OCI-LY7 (cell line): ENCODE data around the gene ADAM12. TPM values are rescaled to one million over a fixed set of nuclear protein-coding genes. Genes with fewer than 3 reads are reported as not detected.

ENCODE experiments used
- BruUV-seq: library from RNA; stranded (reverse); fragments of 400-500 nt; replicated peaks from 2 replicates; lab custom pipeline; 2021; lab: Mats Ljungman, UMichigan
- CTCF ChIA-PET: fragments of 300-600 bp; sonication (Branson Sonifier 250); formaldehyde crosslinking; loops from one replicate; lab custom pipeline; 2022; ENCODE audit warnings: antibody characterized with exemption; ENCODE audit not compliant: unreplicated experiment; lab: Charles Lee
- POLR2A ChIA-PET: fragments of 300-600 bp; sonication (Branson Sonifier 250); formaldehyde crosslinking; loops from one replicate; lab custom pipeline; 2022; ENCODE audit warnings: antibody characterized with exemption; lab: Charles Lee
- DNase-seq: peaks from one replicate; pipeline ENCODE4 v3.0.0-alpha.2; 2015; ENCODE audit warnings: low spot score
- H2AFZ ChIP-seq: fragments of 200-600 bp; sonication (generic), shearing (Covaris generic); 2 replicates; pipeline ENCODE4 v1.6.1; 2014; ENCODE audit warnings: mild to moderate bottlenecking, antibody characterized with exemption, low read length, moderate library complexity
- H3K27ac ChIP-seq: fragments of 200-600 bp; sonication (generic); 2 replicates; pipeline ENCODE4 v1.5.1; 2014; ENCODE audit warnings: mixed run types, low read depth, mild to moderate bottlenecking, moderate library complexity, low read length, inconsistent platforms; ENCODE audit not compliant: poor library complexity, severe bottlenecking
- H3K36me3 ChIP-seq: fragments of 200-600 bp; sonication (generic); 2 replicates; pipeline ENCODE4 v1.6.1; 2014; ENCODE audit warnings: mild to moderate bottlenecking, antibody characterized with exemption, low read length, moderate library complexity, mixed read lengths; ENCODE audit not compliant: insufficient read depth
- H3K4me1 ChIP-seq: fragments of 200-600 bp; sonication (generic); 2 replicates; pipeline ENCODE4 v1.5.1; 2014; ENCODE audit warnings: mild to moderate bottlenecking, low read length; ENCODE audit not compliant: insufficient read depth, poor library complexity, severe bottlenecking
- H3K4me2 ChIP-seq: fragments of 200-600 bp; sonication (generic); 2 replicates; pipeline ENCODE4 v1.6.1; 2014; ENCODE audit warnings: mild to moderate bottlenecking, low read length
- H3K4me3 ChIP-seq: fragments of 200-600 bp; sonication (generic); 2 replicates; pipeline ENCODE4 v1.5.1; 2014; ENCODE audit warnings: mild to moderate bottlenecking, low read depth, low read length; ENCODE audit not compliant: poor library complexity, severe bottlenecking
- H3K79me2 ChIP-seq: fragments of 200-600 bp; sonication (generic); 2 replicates; pipeline ENCODE4 v1.6.1; 2016; ENCODE audit warnings: low read depth, mild to moderate bottlenecking, low read length, moderate library complexity, mixed read lengths; ENCODE audit not compliant: insufficient read depth
- H3K9me2 ChIP-seq: fragments of 200-600 bp; sonication (generic); 2 replicates; pipeline ENCODE4 v1.6.1; 2016; ENCODE audit warnings: mild to moderate bottlenecking, low read length, mixed read lengths; ENCODE audit not compliant: insufficient read depth
- H3K9me3 ChIP-seq: fragments of 200-600 bp; sonication (generic); 2 replicates; pipeline ENCODE4 v1.6.1; 2014; ENCODE audit warnings: mild to moderate bottlenecking, mixed run types, low read length, mixed read lengths
- H4K20me1 ChIP-seq: fragments of 200-600 bp; sonication (generic); 2 replicates; pipeline ENCODE4 v1.6.1; 2014; ENCODE audit warnings: mild to moderate bottlenecking, antibody characterized with exemption, low read length, moderate library complexity, mixed read lengths; ENCODE audit not compliant: insufficient read depth
- CTCF ChIP-seq: fragments of 200-600 bp; sonication (generic); conservative IDR thresholded peaks from 2 replicates; pipeline ENCODE4 v1.5.1; 2014; ENCODE audit warnings: mild to moderate bottlenecking, antibody characterized with exemption, low read length, moderate library complexity, mixed read lengths
- EZH2phosphoT487 ChIP-seq: fragments of 200-600 bp; sonication (generic); IDR thresholded peaks from 2 replicates; pipeline ENCODE4 v1.6.1; 2018; ENCODE audit warnings: low read depth, borderline replicate concordance, mild to moderate bottlenecking, mixed run types, antibody characterized with exemption, low read length, moderate library complexity, mixed read lengths
- intact Hi-C: fragments of 100-400 bp; cut with micrococcal nuclease; formaldehyde crosslinking; loops from one replicate; pipeline ENCODE4 v1.10.0; 2022; ENCODE audit not compliant: unreplicated experiment
- total RNA-seq, 2 experiments: library from RNA; depleted of rRNA in 1 of 2; stranded (reverse); fragments of >200 nt in 1 of 2; shearing (Covaris generic) in 1 of 2; gene quantifications; 2 replicates each; pipeline ENCODE4 v1.2.3, GENCODE V29; 2014 to 2022

Gene ADAM12
- total RNA-seq, 2 experiments from 2014 or later, result 0.06 TPM; not detected in 1

DNA sequence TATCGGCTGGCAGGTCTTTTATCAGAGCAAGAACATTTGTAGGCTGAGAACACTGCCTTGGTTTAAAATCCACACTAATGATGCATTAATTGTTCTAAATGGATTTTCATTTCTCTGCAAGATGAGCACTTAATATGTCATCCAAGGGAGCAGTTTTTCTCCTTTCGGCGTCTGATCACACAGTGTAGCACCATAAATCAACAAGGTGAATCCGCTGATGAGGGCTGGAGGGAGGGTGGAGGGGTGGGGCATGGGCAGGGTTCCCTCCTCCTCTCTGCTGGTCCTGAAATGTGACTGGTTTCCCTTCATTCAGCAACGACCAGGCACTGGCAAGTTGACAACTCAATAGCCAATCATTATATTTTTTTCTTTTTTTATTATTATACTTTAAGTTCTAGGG, 45.6 kb downstream of the ADAM12 start:
- no TSS peak for BruUV-seq
- no peaks in the 10 kb centered on the region for H3K9me3 ChIP-seq

DNA sequence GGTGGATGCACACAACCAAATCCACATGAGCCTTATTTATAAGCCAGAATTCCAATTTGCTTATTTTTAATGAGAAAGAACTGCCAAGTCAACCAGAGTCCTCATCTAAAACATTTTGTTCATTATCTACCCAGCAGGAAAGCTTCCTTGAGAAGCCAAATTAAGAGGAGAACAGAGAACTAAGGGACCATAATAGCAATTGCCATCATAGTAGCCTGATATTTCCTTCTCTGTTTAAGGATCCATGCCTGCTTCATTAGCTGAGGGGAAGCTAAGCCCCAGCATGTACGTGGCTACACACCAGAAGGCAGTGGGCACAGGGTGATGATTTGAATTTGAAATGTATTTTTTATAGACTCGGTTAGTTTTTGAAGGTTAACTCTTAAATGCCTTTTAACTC, 46.8 kb downstream of the ADAM12 start:
- intact Hi-C loops, result no loop called here
- H3K4me3 ChIP-seq, result no peak overlapping the region
- no peaks in the 10 kb centered on the region for H3K79me2 ChIP-seq
- no peaks in the 10 kb centered on the region for H4K20me1 ChIP-seq
- no peaks in the 10 kb centered on the region for H3K9me3 ChIP-seq
- H3K9me2 ChIP-seq, result no peaks in the 10 kb centered on the region
- no peak overlapping the region for H2AFZ ChIP-seq
- TF ChIP-seq EZH2phosphoT487, result no peak
- no peak for TF ChIP-seq CTCF
- no peak for DNase-seq
- no TSS peak for BruUV-seq
- H3K36me3 ChIP-seq, result no peaks in the 10 kb centered on the region
- H3K4me2 ChIP-seq, result no peak overlapping the region
- H3K4me1 ChIP-seq, result no peaks in the 10 kb centered on the region
- CTCF ChIA-PET, result no interaction called here
- POLR2A ChIA-PET, result no interaction called here
- H3K27ac ChIP-seq, result no peak overlapping the region

More for the DNA sequence above, 45.6 kb downstream of the ADAM12 start:
- CTCF ChIA-PET, result no interaction called here
- Histone ChIP-seq H2AFZ (no peak overlapping the region), H3K4me2 (no peak overlapping the region), H3K27ac (no peak overlapping the region), H3K36me3 (no peaks in the 10 kb centered on the region), H3K4me3 (no peak overlapping the region), H3K9me2 (no peaks in the 10 kb centered on the region), H3K79me2 (no peaks in the 10 kb centered on the region), H4K20me1 (no peaks in the 10 kb centered on the region), H3K4me1 (no peaks in the 10 kb centered on the region)
- intact Hi-C loops, result no loop called here
- TF ChIP-seq CTCF (no peak), EZH2phosphoT487 (no peak)
- POLR2A ChIA-PET, result no interaction called here
- no peak for DNase-seq

- Histone ChIP-seq H3K27ac (no peak overlapping the region), H3K4me2 (no peak overlapping the region), H3K4me3 (no peak overlapping the region), H3K9me3 (no peaks in the 10 kb centered on the region), H3K79me2 (no peaks in the 10 kb centered on the region), H3K4me1 (no peaks in the 10 kb centered on the region), H3K36me3 (no peaks in the 10 kb centered on the region), H2AFZ (no peak overlapping the region), H4K20me1 (no peaks in the 10 kb centered on the region), H3K9me2 (no peaks in the 10 kb centered on the region)
- no peak for TF ChIP-seq EZH2phosphoT487
- no peak for TF ChIP-seq CTCF
- CTCF ChIA-PET, result no interaction called here
- intact Hi-C loops, result no loop called here
- POLR2A ChIA-PET, result interaction anchor here (0.6 kb wide), 1 partner anchor 21 kb away, joined by 3 read pairs; no protein-coding TSS in a partner anchor
- no TSS peak for BruUV-seq
- DNase-seq, result no peak
Observed at GRCh38 chr10:126337251-126337810, 50.9 kb downstream of the ADAM12 start.
